Epithelial cell of prostate (primary cell): ENCODE data around the gene RPN1.
A peak's percentile ranks its signal among the peaks of the same experiment; 100 is the strongest.
"Not testable (repeated sequence)": the region's sequence is repeated elsewhere in the genome, so short reads cannot be mapped to it uniquely, and the experiment has no call there.

Source experiments
- DNase-seq: peaks from one replicate; pipeline ENCODE4 v3.0.0-alpha.2; 2011; ENCODE audit warnings: low read depth, low spot score
- H3K27ac ChIP-seq: fragments of 450-650 bp; 2 replicates; pipeline ENCODE4 v1.5.1; 2017; ENCODE audit warnings: mild to moderate bottlenecking

The RPN1 gene

DNA sequence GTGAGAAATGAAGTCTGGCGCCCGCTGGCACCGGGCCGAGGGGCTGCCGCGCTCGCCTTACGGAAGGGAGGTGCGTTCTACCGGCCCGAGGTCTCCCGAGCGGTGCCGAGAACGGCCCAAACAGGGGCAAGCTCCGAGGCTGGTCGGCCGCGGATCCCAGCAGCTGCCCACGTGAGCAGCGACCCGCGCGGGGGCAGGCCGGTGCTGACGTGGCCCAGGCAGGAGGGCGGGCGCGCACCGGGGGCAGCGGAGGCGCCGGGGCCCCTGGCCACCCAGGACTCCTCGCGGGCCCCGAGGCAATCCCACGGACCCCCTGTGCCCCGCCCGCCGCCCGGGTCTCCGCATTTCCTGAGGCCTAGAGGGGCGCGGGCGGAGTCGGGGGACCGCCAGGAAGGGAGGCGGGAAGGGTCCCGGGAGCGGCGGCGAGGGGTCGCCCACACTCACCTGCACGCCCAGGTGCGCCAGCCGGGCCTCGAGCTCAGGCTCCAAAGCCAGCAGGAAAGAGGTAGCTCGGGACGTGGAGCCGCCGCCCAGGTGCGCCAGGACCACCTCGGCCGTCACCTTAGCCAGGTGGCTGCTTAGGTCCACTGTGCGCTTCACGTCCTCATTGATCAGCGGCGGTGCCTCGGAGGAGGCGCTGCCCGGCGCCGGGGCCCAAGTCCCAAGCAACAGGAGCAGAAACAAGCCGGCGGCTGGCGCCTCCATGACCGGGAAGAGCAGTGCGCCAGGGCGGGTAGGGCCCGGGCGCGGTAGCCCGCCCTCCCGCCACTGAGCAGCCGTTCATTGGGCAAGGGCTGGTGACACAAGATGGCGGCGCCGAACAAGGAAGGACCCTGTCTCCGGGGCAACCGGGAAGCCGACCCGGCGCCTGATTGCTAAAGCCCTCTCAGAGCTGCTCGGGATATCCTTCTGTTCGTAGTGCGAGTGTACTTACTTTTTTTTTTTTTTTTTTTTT, at the start of gene RPN1:
TSS of gene RPN1 (minus strand) at position 723 of the 955 bp plus-strand sequence. CDS start at position 705, 18 bp downstream.
- peak within 1 kb of the TSS; percentile 80 for H3K27ac ChIP-seq
- peak; percentile 79 for DNase-seq

DNA sequence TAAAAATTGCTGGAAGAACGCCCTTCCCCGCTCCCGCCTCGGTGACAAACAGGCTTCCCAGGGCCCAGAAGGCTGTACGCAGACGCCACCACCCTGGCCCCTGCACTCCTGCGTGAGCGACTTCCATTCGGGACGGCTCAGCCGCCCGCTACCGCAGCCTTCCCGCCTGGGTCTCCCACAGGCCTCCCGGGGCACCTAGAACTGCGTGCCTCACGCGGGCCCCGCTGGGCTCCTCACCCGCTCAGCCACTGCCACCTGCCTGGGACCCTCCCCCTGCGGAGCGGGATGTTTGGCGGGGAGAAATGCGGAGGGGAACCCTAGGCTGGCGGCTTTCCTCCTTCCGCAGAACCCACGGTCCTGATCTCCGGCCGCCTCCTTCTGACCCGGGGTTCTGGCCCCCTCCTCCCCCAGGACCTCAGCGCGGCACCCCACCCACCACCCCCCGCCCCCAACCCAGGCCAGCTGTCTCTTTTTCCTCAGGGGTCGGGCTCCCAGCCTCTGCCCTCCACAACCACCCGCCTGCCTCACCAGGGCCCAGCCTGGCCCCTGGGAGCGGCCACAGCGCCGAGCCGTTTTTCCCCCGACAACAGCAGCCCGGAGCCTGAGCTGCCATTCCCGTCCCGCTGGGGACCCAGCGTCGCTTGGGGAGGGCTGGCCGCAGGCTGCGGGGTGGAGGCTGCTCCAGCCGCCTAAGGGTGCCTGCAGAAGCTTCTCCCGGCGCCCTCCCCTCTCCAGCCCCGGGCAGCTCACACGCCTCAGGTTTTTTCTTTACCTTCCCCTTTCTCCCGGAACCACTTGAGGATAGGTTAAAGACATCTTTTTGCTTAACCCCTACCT, 47.8 kb upstream of the RPN1 start:
- no peak overlapping the region for H3K27ac ChIP-seq
- no peak for DNase-seq

DNA sequence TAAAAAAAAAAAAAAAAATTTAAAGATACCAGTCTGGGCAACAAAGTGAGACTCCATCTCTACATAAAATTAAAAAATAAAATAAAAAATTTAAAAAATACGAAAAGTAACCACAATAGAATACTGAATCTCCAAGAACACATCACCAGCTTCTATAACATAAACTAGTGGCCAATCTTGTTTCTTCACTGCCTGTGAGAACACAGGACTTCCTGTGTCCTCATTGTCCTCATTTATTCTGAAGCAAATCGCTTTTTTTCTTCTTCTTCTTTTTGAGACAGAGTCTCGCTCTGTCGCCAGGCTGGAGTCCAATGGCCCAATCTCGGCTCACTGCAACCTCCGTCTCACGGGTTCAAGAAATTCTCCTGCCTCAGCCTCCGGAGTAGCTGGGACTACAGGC, 46.7 kb upstream of the RPN1 start:
- no peak overlapping the region for H3K27ac ChIP-seq
- DNase-seq, result no peak

DNA sequence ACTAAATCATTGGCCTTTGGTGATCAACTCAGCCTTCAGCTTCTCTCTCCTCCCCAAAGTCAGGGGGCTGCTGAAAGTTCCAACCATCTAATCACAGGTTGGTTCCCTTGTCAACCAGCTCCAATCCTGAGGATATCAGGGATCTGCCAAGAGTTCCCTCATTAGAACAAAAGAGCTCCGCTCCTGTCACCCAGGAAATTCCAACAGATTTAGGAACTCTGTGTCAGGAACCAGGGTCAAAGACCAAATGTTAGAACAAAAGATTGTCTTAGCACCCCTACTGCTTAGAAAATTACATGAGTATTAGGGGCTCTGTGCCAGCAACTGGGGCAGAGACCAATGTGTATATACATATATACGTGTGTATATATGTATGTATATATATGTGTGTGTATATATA, 43.1 kb upstream of the RPN1 start:
- DNase-seq, result no peak
- H3K27ac ChIP-seq, result no peak overlapping the region

DNA sequence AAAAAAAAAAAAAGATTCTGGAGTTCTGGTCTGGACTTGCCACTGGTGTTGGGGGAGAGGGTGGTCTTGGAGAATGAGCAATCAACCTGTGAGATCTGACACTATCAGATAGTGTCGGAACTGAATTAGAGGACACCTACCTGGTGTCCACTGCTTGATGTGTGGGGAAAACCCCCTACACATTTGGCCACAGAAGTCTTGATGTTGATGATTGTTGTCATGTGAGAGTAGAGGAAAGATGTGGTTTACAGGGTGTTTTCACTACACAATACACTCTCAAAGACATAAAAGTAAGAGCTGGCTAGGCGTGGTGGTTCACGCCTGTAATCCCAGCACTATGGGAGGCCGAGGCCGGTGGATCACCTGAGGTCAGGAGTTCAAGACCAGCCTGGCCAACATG, 38.4 kb upstream of the RPN1 start:
- DNase-seq, result no peak

DNA sequence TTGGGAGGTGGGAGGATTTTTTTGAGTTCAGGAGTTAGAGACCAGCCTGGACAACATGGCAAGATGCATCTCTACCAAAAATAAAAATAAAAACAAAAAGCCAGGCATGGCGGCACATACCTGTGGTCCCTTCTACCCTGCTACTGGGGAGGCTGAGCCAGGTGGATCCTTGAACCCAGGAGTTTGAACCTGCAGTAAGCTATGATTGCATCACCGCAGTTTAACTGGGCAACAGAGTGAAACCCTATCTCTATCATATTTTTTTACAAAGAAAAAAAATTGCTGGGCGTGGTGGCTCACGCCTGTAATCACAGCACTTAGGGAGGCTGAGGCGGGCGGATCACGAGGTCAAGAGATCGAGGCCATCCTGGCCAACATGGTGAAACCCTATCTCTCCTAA, 35.8 kb upstream of the RPN1 start:
- no peak overlapping the region for H3K27ac ChIP-seq
- DNase-seq, result no peak

More for the DNA sequence above, 38.4 kb upstream of the RPN1 start:
- H3K27ac ChIP-seq, result no peak overlapping the region

DNA sequence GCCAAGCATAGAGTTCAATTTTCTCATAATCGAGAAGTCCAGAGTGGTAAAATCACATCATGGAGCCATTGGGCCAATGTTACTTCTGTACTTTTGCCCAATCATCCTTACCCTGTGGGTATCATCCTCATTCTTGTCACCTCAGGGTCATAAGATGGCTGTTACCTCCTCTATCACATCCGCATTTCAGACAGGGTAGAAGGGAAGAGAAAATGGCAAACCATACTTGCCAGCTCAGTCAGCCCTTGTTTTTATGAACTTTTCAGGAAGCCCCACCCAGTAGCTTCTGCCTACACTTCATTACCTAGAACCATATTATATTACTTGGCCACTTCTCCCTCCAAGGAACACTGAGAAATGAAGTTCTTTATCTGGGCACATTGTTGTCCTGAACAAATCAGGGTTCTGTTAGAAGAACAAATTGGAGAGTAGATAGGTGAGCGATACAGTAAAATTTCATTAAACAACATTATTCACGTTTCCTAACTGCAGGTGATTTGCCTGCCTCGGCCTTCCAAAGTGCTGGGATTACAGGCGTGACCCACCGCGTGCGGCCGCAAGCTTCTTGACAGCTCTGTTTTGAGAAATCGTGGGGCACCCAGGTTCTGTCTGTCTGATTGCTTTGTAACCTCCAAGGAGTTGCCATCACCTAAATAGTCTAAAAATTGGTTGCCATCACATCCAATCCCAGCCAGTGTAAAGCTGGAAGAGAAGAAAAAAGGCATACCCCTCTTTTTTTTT, 34.5 kb upstream of the RPN1 start:
- H3K27ac ChIP-seq, result no peak overlapping the region
- no peak for DNase-seq

DNA sequence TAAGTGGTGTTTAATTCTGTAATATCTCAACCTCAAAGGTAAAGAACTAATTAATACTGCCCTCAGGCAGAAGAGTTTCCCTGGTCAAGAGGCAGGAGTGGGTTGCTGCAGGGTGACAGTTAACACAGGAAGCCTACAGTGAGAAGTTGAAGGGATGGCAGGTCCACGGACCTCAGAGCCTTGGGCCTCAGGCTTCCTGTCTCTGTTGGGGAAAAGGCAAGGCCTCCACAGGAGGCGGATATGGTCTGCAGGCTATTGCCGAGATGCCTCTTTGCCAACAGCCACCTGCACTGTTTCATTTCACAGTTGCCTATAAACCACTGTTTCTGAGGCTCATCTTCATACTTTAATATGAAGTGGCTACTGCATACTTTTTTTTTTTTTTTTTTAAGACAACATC, 33.3 kb upstream of the RPN1 start:
- no peak for DNase-seq
- H3K27ac ChIP-seq, result no peak overlapping the region

DNA sequence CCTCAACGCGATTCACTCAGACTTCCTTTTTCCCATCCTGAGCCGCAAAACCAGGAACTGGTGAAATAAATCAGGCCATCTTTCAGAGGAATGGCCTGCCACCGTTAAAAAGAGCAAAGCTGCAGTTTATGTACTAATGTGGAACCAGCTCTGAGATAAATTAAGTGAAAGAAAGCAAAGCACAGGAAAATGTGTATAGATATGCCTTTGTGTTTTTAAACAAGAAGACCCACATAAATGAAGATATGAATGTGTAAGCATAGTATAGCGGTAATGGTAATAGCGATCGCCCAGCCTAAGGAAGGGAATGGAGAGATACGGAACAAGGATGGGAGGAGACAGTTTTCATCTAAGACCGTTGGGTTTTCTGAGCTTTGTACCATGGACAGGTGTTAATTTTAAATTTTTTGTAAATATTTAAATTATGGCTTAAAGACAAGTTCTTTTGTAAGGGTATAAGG, 30.8 kb upstream of the RPN1 start:
- peak overlapping the region; percentile 81 for H3K27ac ChIP-seq
- DNase-seq, result no peak

- DNase-seq, result peak; percentile 70
- H3K27ac ChIP-seq, result peak overlapping the region; percentile 81
Measured at GRCh38 chr3:128680603-128681368, 30.2 kb upstream of the RPN1 start.

DNA sequence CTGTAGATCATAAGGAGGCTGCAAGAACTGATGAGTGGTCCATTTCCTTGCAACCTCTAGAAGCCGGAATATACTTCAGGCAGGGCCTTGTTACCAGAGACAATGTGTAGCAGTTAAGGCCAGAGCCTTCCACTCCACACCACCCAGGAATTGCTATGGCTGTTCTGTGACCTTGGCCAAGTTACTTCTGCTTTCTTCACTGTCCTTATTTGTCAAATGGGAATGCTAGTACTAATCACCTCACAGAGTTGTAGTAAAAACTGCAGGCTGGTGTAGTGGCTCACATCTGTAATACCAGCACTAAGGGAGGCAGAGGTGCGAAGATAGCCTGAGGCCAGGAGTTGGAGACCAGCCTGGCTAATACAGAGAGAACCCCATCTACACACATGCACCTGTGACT, 28.7 kb upstream of the RPN1 start:
- no peak for DNase-seq
- H3K27ac ChIP-seq, result no peak overlapping the region

GRCh38 chr3:128675802-128676201, 25.2 kb upstream of the RPN1 start:
- H3K27ac ChIP-seq, DNase-seq: not testable (repeated sequence)

DNA sequence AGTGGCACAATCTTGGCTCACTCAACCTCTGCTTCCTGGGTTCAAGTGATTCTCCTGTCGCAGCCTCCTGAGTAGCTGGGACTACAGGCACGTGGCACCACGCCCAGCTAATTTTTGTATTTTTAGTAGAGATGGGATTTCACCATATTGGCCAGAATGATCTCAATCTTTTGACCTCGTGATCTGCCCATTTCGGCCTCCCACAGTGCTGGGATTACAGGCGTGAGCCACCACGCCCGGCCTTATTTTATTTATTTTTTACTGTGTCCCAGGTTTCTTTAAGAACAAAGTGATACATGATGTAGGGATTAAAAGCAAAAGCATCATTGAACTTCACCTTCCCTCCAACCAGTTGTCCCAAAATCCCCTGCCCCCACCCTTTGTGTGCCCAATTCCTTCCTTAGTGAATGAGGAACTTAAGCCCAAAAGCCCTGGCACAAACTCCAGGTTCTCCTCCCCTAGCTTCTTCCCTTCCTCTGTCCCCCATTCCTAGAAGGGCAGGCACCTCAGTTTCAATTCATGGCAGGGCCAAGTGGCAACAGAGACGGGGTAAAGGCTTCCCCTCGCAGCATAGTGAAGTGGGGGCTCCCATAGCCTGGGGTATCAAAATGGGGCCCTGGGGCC, 23.7 kb upstream of the RPN1 start:
- H3K27ac ChIP-seq, result no peak overlapping the region

DNA sequence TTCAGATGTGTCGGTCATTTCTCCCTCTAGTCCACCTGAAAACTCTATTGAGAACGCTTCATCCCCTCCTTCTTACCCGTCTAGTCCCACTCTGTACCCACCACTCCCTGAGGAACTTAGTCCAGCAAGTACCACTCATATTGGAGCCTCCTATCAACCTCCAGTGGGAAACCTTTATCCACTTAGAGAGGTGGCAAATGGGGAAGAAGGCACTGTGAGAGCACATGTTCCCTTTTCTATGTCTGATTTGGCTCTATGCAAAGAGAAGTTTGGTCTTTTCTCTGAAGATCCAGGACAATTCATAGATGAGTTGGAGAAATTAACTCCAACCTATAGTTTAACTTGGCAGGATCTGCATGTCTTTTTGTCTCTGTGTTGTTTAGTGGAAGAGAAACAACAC, 17.0 kb upstream of the RPN1 start:
- no peak overlapping the region for H3K27ac ChIP-seq
- no peak for DNase-seq

More for the DNA sequence above, 23.7 kb upstream of the RPN1 start:
- DNase-seq, result no peak

DNA sequence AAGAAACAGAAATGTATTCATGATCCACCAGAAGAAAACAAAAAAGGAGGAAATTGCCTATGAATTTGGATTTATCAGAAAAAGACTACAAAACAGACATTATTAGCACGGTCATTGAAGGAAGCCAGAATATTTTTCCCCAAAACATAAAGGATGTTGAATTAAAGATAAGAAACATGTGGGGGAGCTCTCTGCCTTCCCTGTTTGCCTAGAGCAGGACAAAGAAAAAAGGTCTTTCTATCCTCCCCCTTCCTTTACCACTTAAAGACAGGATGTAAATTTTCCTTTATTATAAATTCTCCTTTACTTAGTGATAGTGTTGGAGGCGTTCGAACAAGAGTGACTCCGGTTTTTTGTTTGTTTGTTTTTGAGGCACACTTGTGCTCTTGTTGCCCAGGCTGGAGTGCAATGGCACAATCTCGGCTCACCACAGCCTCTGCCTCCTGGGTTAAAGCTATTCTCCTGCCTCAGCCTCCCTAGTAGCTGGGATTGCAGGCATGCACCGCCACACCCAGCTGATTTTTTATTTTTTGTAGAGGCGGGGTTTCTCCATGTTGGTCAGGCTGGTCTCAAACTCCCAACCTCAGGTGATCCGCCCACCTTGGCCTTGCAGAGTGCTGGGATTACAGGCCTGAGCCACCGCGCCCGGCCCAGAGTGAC, 14.9 kb upstream of the RPN1 start:
- no peak overlapping the region for H3K27ac ChIP-seq
- no peak for DNase-seq

DNA sequence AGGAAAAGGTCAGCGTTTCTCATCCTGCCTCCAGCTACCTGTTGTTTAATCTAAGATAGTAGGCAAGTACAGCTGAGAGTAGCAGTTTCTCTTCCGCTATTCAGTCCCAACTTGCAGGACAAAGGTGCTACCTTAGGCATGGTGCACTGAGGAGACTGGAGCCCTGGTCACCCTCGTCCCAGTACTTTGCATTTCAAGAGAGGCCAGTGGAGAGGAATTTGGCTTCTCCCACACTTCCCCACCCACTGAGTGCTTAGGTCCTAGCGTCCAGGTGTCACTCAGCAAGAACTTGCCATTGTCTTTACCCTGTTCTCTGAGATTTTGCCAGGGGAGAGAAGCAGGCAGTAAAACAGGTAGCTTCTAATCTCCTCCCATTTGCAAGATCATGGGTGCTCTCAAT, 12.5 kb upstream of the RPN1 start:
- H3K27ac ChIP-seq, result no peak overlapping the region

DNA sequence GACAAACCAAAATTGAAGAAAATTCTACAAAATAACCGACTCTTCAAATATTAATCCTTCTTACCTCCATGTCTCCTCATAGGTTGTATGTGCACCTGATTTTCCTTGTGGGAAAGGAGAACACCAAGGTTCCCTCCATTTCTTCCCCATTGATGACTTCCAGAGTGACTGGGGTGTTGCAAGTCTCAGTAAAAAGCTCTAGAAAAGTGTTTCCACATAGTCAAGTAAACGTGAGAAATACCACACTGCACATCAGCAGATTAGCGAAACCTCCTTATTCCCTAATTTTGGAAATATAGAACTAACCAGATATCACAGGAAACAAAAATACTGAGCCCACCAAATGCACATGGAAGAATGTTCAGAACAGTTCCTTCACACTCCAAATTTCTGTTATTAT, 4.9 kb upstream of the RPN1 start:
- H3K27ac ChIP-seq, result no peak overlapping the region
- DNase-seq, result no peak

More for the DNA sequence above, 12.5 kb upstream of the RPN1 start:
- DNase-seq, result no peak

GRCh38 chr3:128653993-128654805, 3.6 kb upstream of the RPN1 start:
- not testable (repeated sequence) for DNase-seq, H3K27ac ChIP-seq
